Mononuclear cell (primary cell): ENCODE data around the gene ZKSCAN3. TPM values are rescaled to one million over a fixed set of nuclear protein-coding genes. Genes with fewer than 3 reads are reported as not detected.
"Not testable (repeated sequence)": the region's sequence is repeated elsewhere in the genome, so short reads cannot be mapped to it uniquely, and the experiment has no call there.

Experiments used
- H3K27me3 ChIP-seq: 2 replicates; pipeline ENCODE4 v1.6.0; 2011; ENCODE audit warnings: low read length, control low read depth; ENCODE audit not compliant: insufficient read depth
- H3K4me1 ChIP-seq: 2 replicates; pipeline ENCODE4 v1.5.1; 2011; ENCODE audit warnings: mild to moderate bottlenecking, low read length, control low read depth; ENCODE audit not compliant: insufficient read depth
- H3K4me3 ChIP-seq: 2 replicates; pipeline ENCODE4 v1.5.1; 2011; ENCODE audit warnings: mild to moderate bottlenecking, low read length, moderate library complexity
- H3K9me3 ChIP-seq: 2 replicates; pipeline ENCODE4 v1.5.1; 2011; ENCODE audit warnings: low read depth, mild to moderate bottlenecking, control low read depth, low read length
- total RNA-seq: library from RNA; depleted of rRNA; stranded (reverse); fragments of >200 nt; gene quantifications from one replicate; pipeline ENCODE4 v1.2.3, GENCODE V29; 2012

ZKSCAN3 gene
- total RNA-seq, 1 donor = 0.52 TPM

DNA sequence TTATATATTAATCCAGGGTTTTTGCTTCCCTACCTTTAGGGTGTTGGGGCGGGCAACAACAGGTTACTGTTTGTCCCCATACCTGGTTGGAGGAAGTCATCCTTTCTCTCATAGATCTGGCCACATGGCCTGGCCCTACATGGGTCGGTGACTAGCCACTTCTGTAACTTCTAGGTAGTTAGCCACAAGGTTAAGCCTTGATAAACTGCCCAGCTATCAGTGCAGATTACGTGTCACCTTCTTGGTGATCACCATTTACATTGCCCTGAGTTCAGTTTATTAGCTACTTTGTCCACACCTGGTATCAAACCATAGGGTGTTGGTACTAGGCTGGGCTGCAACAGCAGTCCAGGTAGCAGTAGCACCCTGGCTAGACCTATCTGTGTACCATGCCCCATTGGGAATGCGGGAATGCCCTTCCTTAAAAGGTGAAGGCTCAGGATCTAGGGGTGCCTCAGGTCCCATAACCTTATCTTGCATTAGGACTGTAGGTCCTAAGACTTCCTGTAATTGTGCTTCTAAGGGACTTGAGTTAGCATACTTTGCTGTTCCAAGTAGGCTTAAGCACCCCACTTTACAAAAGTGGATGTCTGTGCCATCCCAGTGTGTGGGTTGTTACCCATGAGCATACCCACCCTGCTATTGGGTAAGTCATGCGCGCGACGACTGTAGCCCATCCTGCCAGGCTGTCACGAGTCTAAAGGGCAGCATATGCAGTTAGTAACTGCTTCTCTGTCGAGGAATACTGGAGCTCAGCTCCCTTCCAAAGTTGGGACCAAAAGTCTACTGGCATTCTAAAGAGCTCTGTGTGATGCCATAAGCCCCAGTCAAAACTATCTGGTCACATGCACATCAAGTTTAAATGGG, 5.2 kb downstream of the ZKSCAN3 start:
- Histone ChIP-seq H3K4me1 (peaks cover 35% of the 10 kb centered on the region), H3K9me3 (no peaks in the 10 kb centered on the region), H3K27me3 (no peaks in the 10 kb centered on the region), H3K4me3 (no peak overlapping the region)

DNA sequence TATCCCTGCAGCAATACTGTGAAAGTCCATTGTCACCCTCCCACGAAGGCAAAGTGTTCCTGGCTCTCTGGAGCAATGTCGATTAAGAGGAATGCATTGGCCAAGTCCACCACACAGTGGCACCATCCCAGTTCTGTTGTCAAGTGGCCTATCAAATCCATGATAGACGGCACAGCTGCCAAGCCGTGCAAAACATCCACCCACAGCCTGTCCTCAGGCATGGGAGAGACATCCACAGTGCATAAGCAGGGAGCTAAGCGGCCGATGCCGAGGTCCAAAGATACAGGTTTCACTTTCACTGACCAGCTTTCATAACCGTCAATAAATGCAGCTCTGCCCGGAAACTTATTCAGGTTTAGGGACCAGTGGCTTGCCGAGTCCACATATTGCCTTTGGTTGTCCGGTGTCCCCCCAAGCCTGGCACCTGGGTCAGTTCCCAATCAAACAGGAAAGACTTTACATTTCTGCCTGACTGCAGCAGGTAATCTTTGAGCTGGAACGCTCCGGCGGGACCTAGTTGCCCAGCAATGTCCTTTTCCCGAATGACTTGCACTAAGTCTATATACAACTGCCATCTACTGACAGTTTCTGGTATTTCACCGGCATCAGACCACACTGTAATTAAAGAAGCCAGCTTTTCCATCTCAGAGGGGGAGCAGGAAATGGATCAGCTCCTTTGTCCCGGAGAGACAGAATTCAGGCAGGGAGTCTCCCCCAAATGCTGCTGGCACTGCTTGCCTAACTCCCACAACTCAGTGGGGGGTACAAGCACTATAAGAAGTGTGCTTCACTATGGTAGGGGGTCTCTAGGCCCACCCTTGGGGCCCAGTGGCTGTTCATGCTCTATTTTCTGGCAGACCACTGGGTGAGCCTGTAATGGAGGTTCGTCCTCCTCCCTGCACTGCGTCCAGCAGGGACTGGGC, 6.3 kb downstream of the ZKSCAN3 start:
- H3K4me3 ChIP-seq = peak overlapping the region; percentile 65

DNA sequence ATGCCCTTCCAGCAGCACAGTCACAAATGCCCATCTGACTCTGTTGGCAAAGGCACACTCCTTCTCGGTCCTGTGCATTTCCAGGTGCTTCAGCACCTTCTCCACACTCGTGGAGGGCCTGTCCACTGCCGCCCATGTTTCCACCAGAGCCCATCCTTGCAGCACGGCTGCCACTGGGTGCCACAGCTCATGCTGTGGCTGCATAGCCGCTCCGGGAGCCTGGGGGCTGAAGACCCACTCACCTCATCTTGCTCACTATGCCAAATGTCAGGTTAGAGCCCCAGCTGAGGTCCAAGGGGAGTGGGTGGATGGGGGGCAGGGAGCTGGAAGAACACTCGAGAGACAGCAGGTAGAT, 6.9 kb downstream of the ZKSCAN3 start:
- Histone ChIP-seq H3K4me1 (peaks cover 22% of the 10 kb centered on the region), H3K9me3 (no peaks in the 10 kb centered on the region), H3K4me3 (no peak overlapping the region), H3K27me3 (no peaks in the 10 kb centered on the region)

More for the DNA sequence above, 6.3 kb downstream of the ZKSCAN3 start:
- H3K9me3 ChIP-seq = no peaks in the 10 kb centered on the region
- H3K27me3 ChIP-seq = no peaks in the 10 kb centered on the region
- H3K4me1 ChIP-seq = peaks cover 27% of the 10 kb centered on the region

DNA sequence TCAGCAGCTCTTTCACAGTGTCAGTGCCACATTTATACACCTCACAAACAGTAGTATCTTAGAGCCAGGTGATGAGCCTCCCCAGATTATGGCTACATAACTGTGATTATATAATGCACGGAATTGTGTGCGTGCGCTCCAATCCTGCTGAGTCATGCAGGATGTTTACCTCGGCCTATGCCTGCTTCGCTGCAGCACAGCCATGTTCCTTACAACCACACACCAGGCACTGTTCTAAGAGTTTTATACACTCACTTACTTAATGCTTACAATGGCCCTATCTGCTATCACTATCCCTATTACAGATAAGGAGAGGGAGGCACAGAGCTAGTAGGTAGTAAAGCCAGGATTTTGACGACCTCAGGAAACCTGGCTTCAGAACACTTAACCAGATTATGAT, 7.3 kb downstream of the ZKSCAN3 start:
- Histone ChIP-seq H3K9me3 (no peaks in the 10 kb centered on the region), H3K4me1 (peaks cover 22% of the 10 kb centered on the region), H3K27me3 (no peaks in the 10 kb centered on the region), H3K4me3 (no peak overlapping the region)

DNA sequence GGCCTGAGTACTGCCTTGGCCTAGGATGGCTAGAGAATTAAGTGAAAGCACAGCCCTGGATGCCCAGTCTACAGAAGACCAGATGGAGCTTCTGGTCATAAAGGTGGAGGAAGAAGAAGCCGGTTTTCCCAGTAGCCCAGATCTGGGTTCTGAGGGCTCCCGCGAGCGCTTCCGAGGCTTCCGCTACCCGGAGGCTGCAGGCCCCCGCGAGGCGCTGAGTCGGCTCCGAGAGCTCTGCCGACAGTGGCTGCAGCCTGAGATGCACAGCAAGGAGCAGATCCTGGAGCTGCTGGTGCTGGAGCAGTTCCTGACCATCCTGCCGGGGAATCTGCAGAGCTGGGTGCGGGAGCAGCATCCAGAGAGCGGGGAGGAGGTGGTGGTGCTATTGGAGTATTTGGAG, 9.8 kb downstream of the ZKSCAN3 start:
- H3K4me1 ChIP-seq = peaks cover 22% of the 10 kb centered on the region
- H3K4me3 ChIP-seq, H3K27me3 ChIP-seq, H3K9me3 ChIP-seq: not testable (repeated sequence)

DNA sequence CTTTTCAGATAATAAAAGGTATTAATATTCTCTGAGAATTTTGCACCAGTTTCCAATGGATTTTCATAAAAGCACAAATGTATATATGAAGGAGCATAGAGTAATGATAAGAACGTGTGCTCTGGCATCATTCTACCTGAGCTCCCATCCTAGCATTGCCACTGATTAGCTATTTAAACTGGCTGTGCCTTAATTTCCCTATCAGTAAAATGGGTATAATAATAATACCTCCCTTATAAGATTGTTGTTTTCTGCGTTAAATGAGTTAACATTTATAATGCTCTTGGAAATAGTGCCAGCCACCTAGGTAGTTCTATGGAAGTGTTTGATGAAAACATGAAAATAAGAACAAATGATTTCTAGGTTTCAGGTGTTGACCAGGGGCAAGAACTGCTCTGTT, 11.2 kb downstream of the ZKSCAN3 start:
- H3K9me3 ChIP-seq = no peaks in the 10 kb centered on the region
- H3K27me3 ChIP-seq = no peaks in the 10 kb centered on the region
- no peak overlapping the region for H3K4me3 ChIP-seq
- peaks cover 12% of the 10 kb centered on the region for H3K4me1 ChIP-seq

DNA sequence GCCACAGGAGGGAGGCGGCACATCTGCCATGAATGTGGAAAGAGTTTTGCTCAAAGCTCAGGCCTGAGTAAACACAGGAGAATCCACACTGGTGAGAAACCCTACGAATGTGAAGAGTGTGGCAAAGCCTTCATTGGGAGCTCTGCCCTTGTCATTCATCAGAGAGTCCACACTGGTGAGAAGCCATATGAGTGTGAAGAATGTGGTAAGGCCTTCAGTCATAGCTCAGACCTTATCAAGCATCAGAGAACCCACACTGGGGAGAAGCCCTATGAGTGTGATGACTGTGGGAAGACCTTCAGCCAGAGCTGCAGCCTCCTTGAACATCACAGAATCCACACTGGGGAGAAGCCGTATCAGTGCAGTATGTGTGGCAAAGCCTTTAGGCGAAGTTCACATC, 15.8 kb downstream of the ZKSCAN3 start:
- H3K4me3 ChIP-seq, H3K9me3 ChIP-seq, H3K27me3 ChIP-seq, H3K4me1 ChIP-seq: not testable (repeated sequence)

DNA sequence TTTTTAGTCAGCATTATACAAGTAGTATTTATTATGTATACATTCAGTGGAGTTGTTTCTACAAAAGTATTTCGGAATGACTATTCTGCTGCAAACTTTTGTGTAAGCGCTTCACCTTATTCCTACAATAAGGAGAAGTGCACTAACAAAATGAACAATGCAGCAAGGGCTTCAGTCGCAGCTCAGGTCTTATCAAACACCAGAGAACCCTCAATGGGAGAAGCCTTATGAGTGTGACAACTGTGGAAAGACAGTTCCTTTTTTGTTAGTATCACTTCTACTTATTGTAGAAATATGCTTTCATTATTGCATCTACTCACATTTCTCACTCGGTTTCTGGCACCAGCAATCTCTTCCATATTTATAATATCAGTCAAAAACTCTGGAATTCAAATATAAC, 18.8 kb downstream of the ZKSCAN3 start:
- no peaks in the 10 kb centered on the region for H3K9me3 ChIP-seq
- no peaks in the 10 kb centered on the region for H3K4me1 ChIP-seq
- no peak overlapping the region for H3K4me3 ChIP-seq
- no peaks in the 10 kb centered on the region for H3K27me3 ChIP-seq

DNA sequence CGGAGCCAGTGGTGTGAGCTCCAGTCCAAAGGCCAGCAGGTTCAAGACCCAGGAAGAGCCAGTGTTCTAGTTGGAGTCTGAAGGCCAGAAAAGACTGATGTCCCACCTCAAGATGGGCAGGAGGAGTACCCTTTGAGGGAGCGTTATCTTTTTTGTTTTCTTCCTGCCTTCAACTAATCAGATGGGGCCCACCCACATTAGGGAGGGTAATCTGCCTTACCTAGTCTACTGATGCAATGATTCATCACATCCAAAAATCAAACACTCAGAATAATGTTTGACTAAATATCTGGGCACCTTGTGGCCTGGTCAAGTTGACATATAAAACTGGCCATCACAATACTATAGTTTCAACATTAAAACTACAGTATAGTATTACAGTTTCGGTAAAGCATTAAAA, 19.7 kb downstream of the ZKSCAN3 start:
- H3K27me3 ChIP-seq = no peaks in the 10 kb centered on the region
- no peaks in the 10 kb centered on the region for H3K9me3 ChIP-seq
- no peaks in the 10 kb centered on the region for H3K4me1 ChIP-seq
- no peak overlapping the region for H3K4me3 ChIP-seq

DNA sequence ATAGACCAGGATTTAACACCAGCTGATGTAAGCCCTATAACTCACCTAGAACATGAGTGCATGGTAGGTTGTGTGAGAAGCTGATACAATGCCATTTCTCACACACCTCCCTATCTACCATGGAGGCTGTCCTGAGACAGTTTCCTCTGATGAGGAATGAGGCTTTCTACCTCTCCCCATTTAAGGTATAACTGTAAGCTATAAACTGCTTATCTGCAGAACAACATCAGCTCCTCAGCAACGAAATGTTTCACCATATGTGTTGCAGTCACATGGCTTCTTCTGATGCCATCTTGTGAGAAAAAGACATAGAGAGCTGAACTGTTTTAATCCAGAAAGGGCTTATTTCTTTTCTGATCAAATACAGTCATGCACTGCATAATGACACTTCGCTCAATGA, 20.7 kb downstream of the ZKSCAN3 start:
- Histone ChIP-seq H3K27me3 (no peaks in the 10 kb centered on the region), H3K4me3 (no peak overlapping the region), H3K4me1 (no peaks in the 10 kb centered on the region), H3K9me3 (no peaks in the 10 kb centered on the region)

DNA sequence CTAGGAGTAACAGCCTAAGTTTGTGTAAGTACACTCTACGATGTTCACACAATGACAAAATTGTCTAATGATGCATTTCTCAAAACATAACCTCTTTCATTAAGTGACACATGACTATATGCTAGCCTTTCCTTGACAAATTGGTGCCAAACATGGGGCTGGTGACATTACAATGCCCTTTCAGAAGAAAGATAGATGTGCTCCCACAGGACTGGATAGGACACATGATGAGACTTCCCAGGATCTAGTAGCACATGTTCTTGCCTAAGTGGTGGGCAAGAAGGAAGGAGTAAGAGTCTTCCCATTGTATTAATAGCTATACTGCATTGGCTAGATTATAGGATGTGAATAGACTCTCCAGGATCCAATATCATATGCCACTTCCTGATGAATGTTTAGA, 21.5 kb downstream of the ZKSCAN3 start:
- H3K9me3 ChIP-seq = no peaks in the 10 kb centered on the region
- no peaks in the 10 kb centered on the region for H3K27me3 ChIP-seq
- H3K4me1 ChIP-seq = no peaks in the 10 kb centered on the region
- H3K4me3 ChIP-seq = no peak overlapping the region

DNA sequence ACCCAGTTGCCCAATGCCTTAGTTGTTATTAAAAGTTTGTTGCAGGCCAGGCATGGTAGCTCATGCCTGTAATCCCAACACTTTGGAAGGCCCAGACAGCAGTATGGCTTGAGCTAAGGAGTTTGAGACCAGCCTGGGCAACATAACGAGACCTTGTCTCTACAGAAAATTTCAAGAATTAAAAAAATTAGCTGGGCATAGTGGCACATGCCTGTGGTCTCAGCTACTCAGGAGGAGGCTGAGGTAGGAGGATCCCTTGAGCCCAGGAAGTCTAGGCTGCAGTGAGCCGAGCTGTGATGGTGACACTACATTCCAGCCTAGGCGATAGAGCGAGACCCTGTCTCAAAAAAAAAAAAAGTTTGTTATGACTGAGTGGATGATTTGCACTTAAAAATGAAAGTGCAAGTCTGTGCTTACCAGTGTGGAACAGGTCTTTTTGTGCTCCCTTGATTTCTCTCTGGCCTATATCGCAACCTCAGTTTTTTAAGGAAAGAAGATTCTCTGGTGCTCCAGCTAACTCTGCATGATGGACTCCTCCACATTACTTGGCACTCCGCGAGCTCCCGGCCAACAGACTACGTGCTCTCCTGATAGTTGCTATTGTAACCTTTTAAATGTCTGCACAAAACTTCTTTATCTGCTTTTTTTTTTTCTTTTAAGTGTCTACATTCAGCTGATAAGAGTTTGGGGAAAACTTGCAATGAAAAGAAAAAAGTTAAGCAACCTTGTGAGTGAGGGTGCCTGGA, 22.1 kb downstream of the ZKSCAN3 start:
- no peak overlapping the region for H3K4me3 ChIP-seq
- no peaks in the 10 kb centered on the region for H3K27me3 ChIP-seq
- no peaks in the 10 kb centered on the region for H3K4me1 ChIP-seq
- H3K9me3 ChIP-seq = no peaks in the 10 kb centered on the region

DNA sequence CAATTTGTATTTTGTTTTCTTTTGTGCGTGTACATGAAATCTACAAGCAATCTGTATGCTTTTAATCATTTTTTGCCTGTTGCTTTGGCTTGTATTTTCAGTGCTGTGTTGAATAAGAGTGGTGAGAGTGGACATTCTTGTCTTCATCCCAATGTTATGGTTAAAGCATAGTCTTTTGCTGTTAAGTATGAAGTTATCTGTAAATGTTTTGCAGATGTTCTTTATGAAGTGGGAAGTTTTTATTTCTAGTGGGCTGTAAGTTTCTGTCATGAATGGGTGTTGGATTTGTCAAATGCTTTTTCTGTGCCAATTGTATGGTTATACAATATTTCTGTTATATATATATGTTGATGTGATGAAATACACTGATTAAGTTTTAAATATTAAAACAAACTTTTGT, 24.2 kb downstream of the ZKSCAN3 start:
- Histone ChIP-seq H3K9me3 (peaks cover 8% of the 10 kb centered on the region), H3K4me3 (no peak overlapping the region), H3K27me3 (no peaks in the 10 kb centered on the region), H3K4me1 (no peaks in the 10 kb centered on the region)

DNA sequence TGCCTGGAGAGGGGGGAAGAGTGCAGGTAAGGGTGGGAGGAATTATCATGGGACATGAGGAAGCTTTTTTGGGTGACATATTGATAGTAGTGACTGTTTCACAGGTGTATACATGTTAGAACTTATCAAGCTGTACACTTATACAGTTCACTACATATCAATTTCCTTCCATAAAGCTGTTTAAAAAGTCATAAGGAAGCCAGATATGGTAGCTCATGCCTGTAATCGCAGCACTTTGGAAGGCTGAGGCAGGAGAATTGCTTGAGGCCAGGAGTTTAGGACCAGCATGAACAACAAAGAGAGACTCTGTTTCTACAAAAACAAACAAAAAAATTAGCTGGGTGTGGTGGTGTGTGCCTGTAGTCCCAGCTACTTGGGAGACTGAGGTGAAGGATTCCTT, 28.1 kb downstream of the ZKSCAN3 start:
- H3K27me3 ChIP-seq = no peaks in the 10 kb centered on the region
- no peak overlapping the region for H3K4me3 ChIP-seq
- H3K9me3 ChIP-seq = peaks cover 8% of the 10 kb centered on the region
- H3K4me1 ChIP-seq = peaks cover 7% of the 10 kb centered on the region

DNA sequence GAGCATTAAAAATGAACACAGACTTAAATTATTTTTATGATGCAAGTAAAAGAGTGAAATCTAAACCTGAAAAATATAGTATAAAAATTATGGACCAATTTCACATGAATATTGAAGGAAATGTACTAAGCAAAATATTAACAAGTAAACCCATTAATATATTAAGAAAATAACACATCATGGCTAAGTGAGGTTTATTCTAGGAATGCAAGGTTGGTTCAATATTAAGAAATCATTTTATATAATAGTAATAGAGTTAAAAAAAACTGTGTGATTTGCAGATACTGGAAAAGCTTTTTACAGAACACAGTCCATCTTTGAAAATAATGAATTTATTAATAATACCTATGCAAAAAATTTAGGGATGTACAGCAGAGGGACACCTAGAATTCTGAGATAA, 28.9 kb downstream of the ZKSCAN3 start:
- no peak overlapping the region for H3K4me3 ChIP-seq
- H3K9me3 ChIP-seq = peaks cover 8% of the 10 kb centered on the region
- no peaks in the 10 kb centered on the region for H3K27me3 ChIP-seq
- peaks cover 13% of the 10 kb centered on the region for H3K4me1 ChIP-seq
